Measurements from ENCODE around the gene TRPT1. TPM values are rescaled to one million over a fixed set of nuclear protein-coding genes. Genes with fewer than 3 reads are reported as not detected.
A peak's percentile ranks its signal among the peaks of the same experiment; 100 is the strongest.

TRPT1 gene
- total RNA-seq, 2 experiments from 2014 or later, result 11.3 to 11.5 TPM

DNA sequence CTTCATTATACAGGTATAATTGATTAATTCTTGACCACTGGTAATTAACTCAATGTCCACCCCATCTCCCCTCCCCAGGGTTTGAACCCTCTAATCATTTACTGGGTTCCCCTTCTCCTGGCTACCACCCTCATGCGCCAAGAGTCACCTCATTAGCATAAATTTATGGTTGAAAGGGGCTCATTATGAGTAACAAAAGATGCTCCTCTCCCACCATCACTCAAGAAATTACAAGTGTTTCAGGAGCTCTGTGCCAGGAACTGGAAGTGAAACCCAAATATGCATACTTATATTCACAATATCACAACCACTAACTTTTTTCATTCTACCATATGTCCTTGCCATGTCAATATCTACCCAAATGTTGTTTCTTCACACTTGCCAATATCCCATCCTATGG, 47.8 kb downstream of the TRPT1 start:
- POLR2A ChIA-PET, result no interaction called here
- Mint-ChIP-seq H3K36me3 (ENCODE audit: low read depth) (no peaks in the 10 kb centered on the region), H3K4me3 (no peak overlapping the region), H3K27ac (no peak overlapping the region), H3K27me3 (no peaks in the 10 kb centered on the region), H3K9me3 (no peaks in the 10 kb centered on the region), H3K4me1 (ENCODE audit: low read depth) (peaks cover 25% of the 10 kb centered on the region)
- Histone ChIP-seq H3K27me3 (ENCODE audit: control insufficient read depth in 1 of 2, insufficient read depth in 2 of 2, low read length in 2 of 2) (no peaks in the 10 kb centered on the region), H3K27ac (ENCODE audit: low read depth in 1 of 2, low read length in 2 of 2) (no peak overlapping the region), H3K9me3 (ENCODE audit: control insufficient read depth in 1 of 2, insufficient read depth in 1 of 2, low read length in 2 of 2) (no peaks in the 10 kb centered on the region), H3K36me3 (ENCODE audit: insufficient read depth, low read length) (no peaks in the 10 kb centered on the region), H3K4me1 (ENCODE audit: insufficient read depth, low read length) (peaks cover 20% of the 10 kb centered on the region), H3K4me3 (ENCODE audit: low read length) (no peak overlapping the region)
- intact Hi-C loops (cut with DNase I, micrococcal nuclease), result no loop called here
- no peak for ATAC-seq (ENCODE audit: poor library complexity)
- TF ChIP-seq, protein P1, sequence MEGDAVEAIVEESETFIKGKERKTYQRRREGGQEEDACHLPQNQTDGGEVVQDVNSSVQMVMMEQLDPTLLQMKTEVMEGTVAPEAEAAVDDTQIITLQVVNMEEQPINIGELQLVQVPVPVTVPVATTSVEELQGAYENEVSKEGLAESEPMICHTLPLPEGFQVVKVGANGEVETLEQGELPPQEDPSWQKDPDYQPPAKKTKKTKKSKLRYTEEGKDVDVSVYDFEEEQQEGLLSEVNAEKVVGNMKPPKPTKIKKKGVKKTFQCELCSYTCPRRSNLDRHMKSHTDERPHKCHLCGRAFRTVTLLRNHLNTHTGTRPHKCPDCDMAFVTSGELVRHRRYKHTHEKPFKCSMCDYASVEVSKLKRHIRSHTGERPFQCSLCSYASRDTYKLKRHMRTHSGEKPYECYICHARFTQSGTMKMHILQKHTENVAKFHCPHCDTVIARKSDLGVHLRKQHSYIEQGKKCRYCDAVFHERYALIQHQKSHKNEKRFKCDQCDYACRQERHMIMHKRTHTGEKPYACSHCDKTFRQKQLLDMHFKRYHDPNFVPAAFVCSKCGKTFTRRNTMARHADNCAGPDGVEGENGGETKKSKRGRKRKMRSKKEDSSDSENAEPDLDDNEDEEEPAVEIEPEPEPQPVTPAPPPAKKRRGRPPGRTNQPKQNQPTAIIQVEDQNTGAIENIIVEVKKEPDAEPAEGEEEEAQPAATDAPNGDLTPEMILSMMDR (IDR thresholded peaks at IDR 0.05), result no peak
- CTCF ChIA-PET, result no interaction called here
- DNase-seq, result no peak

- H3K4me3 Mint-ChIP-seq, result no peak overlapping the region
- ChIA-PET CTCF (interaction anchor here (0.8 kb wide), 1 partner anchor 17 kb away, joined by 4 read pairs; no protein-coding TSS in a partner anchor), POLR2A (no interaction called here)
Observed at GRCh38 chr11:64176751-64177150, 49.2 kb downstream of the TRPT1 start.

More at GRCh38 chr11:64176751-64177150, 49.2 kb downstream of the TRPT1 start:
- Histone ChIP-seq H3K4me1 (ENCODE audit: insufficient read depth, low read length) (peaks cover 17% of the 10 kb centered on the region), H3K4me3 (ENCODE audit: low read length) (no peak overlapping the region), H3K27ac (ENCODE audit: low read depth in 1 of 2, low read length in 2 of 2) (no peak overlapping the region), H3K9me3 (ENCODE audit: control insufficient read depth in 1 of 2, insufficient read depth in 1 of 2, low read length in 2 of 2) (no peaks in the 10 kb centered on the region), H3K27me3 (ENCODE audit: control insufficient read depth in 1 of 2, insufficient read depth in 2 of 2, low read length in 2 of 2) (no peaks in the 10 kb centered on the region), H3K36me3 (ENCODE audit: insufficient read depth, low read length) (no peaks in the 10 kb centered on the region)
- no peaks in the 10 kb centered on the region for H3K27me3 Mint-ChIP-seq
- H3K4me1 Mint-ChIP-seq (ENCODE audit: low read depth), result peaks cover 16% of the 10 kb centered on the region
- DNase-seq, result peak in 1 of 14 experiments; percentile 26
- no peaks in the 10 kb centered on the region for H3K36me3 Mint-ChIP-seq (ENCODE audit: low read depth)
- H3K9me3 Mint-ChIP-seq, result no peaks in the 10 kb centered on the region
- intact Hi-C loops (cut with DNase I, micrococcal nuclease), result no loop called here
- H3K27ac Mint-ChIP-seq, result no peak overlapping the region
- TF ChIP-seq, protein P1 (IDR thresholded peaks at IDR 0.05), result no peak
- no peak for ATAC-seq (ENCODE audit: poor library complexity)

Other genes starting within 250 kb of the TRPT1 start
- gene OTUB1, start 239.7 kb downstream of the TRPT1 start, total RNA-seq, result 10 to 100 TPM; 57.5 to 60.0 TPM
- gene FLRT1, start 190.3 kb downstream of the TRPT1 start, total RNA-seq, result not detected
- gene MACROD1, start 60.1 kb downstream of the TRPT1 start, total RNA-seq, result 1 to 10 TPM; 6.0 to 6.3 TPM
- gene STIP1, start 40.0 kb downstream of the TRPT1 start, total RNA-seq, result 10 to 100 TPM; 29.0 to 37.5 TPM
- gene FERMT3, start 19.5 kb downstream of the TRPT1 start, total RNA-seq, result 10 to 100 TPM; 55.8 to 61.1 TPM
- 10 to 100 TPM; 26.8 to 26.9 TPM for gene NUDT22, start 88 bp upstream of the TRPT1 start, total RNA-seq
- gene DNAJC4, start 4.4 kb upstream of the TRPT1 start, total RNA-seq, result 10 to 100 TPM; 35.9 to 37.9 TPM
- 10 to 100 TPM; 39.7 to 48.7 TPM for gene VEGFB, start 8.4 kb upstream of the TRPT1 start, total RNA-seq
- gene FKBP2, start 14.9 kb upstream of the TRPT1 start, total RNA-seq, result 10 to 100 TPM; 11.2 to 14.6 TPM
- 10 to 100 TPM; 17.1 to 21.0 TPM for gene PPP1R14B, start 20.8 kb upstream of the TRPT1 start, total RNA-seq
- 1 to 10 TPM; 2.5 to 2.7 TPM for gene PLCB3, start 25.3 kb upstream of the TRPT1 start, total RNA-seq
- gene BAD, start 58.5 kb upstream of the TRPT1 start, total RNA-seq, result 10 to 100 TPM; 22.5 to 23.0 TPM
- gene GPR137, start 59.7 kb upstream of the TRPT1 start, total RNA-seq, result 10 to 100 TPM; 13.8 to 16.6 TPM
- gene KCNK4, start 65.1 kb upstream of the TRPT1 start, total RNA-seq, result under 1 TPM in 1 of 2 experiments, not detected in 1; 0.14 TPM
- gene CATSPERZ, start 74.2 kb upstream of the TRPT1 start, total RNA-seq, result not detected
- gene ESRRA, start 79.3 kb upstream of the TRPT1 start, total RNA-seq, result 10 to 100 TPM; 10.9 to 12.0 TPM
- 10 to 100 TPM; 70.5 to 71.4 TPM for gene TRMT112, start 91.4 kb upstream of the TRPT1 start, total RNA-seq
- 10 to 100 TPM; 31.7 to 33.1 TPM for gene PRDX5, start 91.9 kb upstream of the TRPT1 start, total RNA-seq
- gene CCDC88B, start 114.0 kb upstream of the TRPT1 start, total RNA-seq, result 100 to 1,000 TPM; 107 to 112 TPM
- 1 to 10 TPM; 7.3 to 9.2 TPM for gene RPS6KA4, start 133.0 kb upstream of the TRPT1 start, total RNA-seq